Right lobe of liver (tissue), 6 donors: ENCODE results near the gene NCOA1. TPM values are rescaled to one million over a fixed set of nuclear protein-coding genes. Genes with fewer than 3 reads are reported as not detected.
"Not testable (repeated sequence)": the region's sequence is repeated elsewhere in the genome, so short reads cannot be mapped to it uniquely, and the experiment has no call there.

Experiments used
- ATAC-seq, 4 donors: fragments of 200-7000 bp; cut with Tn5 transposase; one replicate each; pipeline ENCODE4 v1.9.1; 2020; ENCODE audit warnings: mild to moderate bottlenecking in 4 of 4, moderate library complexity in 4 of 4
- DNase-seq, 3 donors: peaks; one replicate each; pipeline ENCODE4 v3.0.0-alpha.2; 2020
- H3K27ac ChIP-seq, 3 donors: fragments of 200-600 bp; one replicate each; pipeline ENCODE4 v1.8.0; 2022
- H3K27me3 ChIP-seq, 2 donors: fragments of 200-600 bp; one replicate each; pipeline ENCODE4 v1.8.0; 2022
- H3K36me3 ChIP-seq, 4 donors: fragments of 200-600 bp; sonication (generic) in 1 of 4; one replicate each; pipeline versions ENCODE4 v1.5.1 to v1.8.0; 2017 to 2022; ENCODE audit warnings: control low read depth in 1 of 4
- H3K4me1 ChIP-seq, 4 donors: fragments of 200-600 bp; sonication (generic) in 1 of 4; one replicate each; pipeline versions ENCODE4 v1.5.1 to v1.8.0; 2017 to 2022; ENCODE audit warnings: control low read depth in 1 of 4
- H3K4me3 ChIP-seq, 3 donors: fragments of 200-600 bp; one replicate each; pipeline ENCODE4 v1.8.0; 2022
- H3K9me3 ChIP-seq, 4 donors: fragments of 200-600 bp; sonication (generic) in 1 of 4; one replicate each; pipeline versions ENCODE4 v1.5.1 to v1.8.0; 2017 to 2022; ENCODE audit warnings: control low read depth in 1 of 4
- CTCF ChIP-seq, 4 donors: fragments of 200-600 bp in 3 of 4; fragments of 450-650 bp in 1 of 4; IDR thresholded peaks; one replicate each; pipeline versions ENCODE4 v1.5.1 to v1.8.0; 2016 to 2022; ENCODE audit warnings: antibody characterized with exemption in 4 of 4, mild to moderate bottlenecking in 2 of 4
- POLR2A ChIP-seq: fragments of 450-650 bp; IDR thresholded peaks from one replicate; pipeline ENCODE4 v1.6.1; 2017; ENCODE audit warnings: antibody characterized with exemption, mild to moderate bottlenecking
- WGBS: methylation state at CpG from one replicate; pipeline ENCODE4 v1.1.6; 2018; ENCODE audit warnings: low coverage, low lambda C conversion rate; ENCODE audit not compliant: insufficient coverage; ENCODE audit errors: missing lambda C conversion rate; 5-methylcytosine and 5-hydroxymethylcytosine counted together
- intact Hi-C, 2 donors: fragments of 100-400 bp; cut with DNase I; formaldehyde crosslinking; loops; one replicate each; pipeline versions ENCODE4 v1.11.2 to v1.14.1; 2022
- total RNA-seq, 6 experiments: library from RNA; depleted of rRNA in 2 of 6; stranded (reverse); fragments of >200 nt in 2 of 6; fragmentation: NEBNext Ultra II Directional in 3 of 6; extraction: Animal tissue kit (Norgen Biotek cat#: 25700) in 3 of 6; gene quantifications; one replicate each; pipeline versions ENCODE4 v1.1.0 to v1.2.4, GENCODE V29; 2016 to 2023
- donor health status: DM: no; HTN: yes; CAD: no.
- donor health status: DM: no; HTN: no; CAD: no.
- donor health status: DM: no; HTN: no; CAD: no.
- donor health status: DM: no; HTN: yes; CAD: no.
- donor health status: DM: no; HTN: yes; CAD: no.

NCOA1 gene
- total RNA-seq, 6 experiments from 2014 or later = 13.5 to 18.9 (median 16.4) TPM

GRCh38 chr2:24543252-24543651 is 52.2 kb downstream of the NCOA1 start:
- no peak overlapping the region for H3K4me3 ChIP-seq
- no peak overlapping the region for H3K27ac ChIP-seq
- DNase-seq (no peak), ATAC-seq (no peak)
- H3K27me3 ChIP-seq = no peaks in the 10 kb centered on the region
- TF ChIP-seq POLR2A = no peak
- peak in 2 of 4 donors; percentile 25 to 26 for TF ChIP-seq CTCF (IDR thresholded peaks at IDR 0.05)
- no peaks in the 10 kb centered on the region for H3K9me3 ChIP-seq
- H3K36me3 ChIP-seq = no peaks in the 10 kb centered on the region
- intact Hi-C loops = no loop called here
- no peaks in the 10 kb centered on the region for H3K4me1 ChIP-seq
- 82% methylated on average over 2 of the region's 2 CpGs for WGBS

- DNase-seq (no peak), ATAC-seq (no peak)
- intact Hi-C loops = no loop called here
- no peaks in the 10 kb centered on the region for H3K36me3 ChIP-seq
- H3K9me3 ChIP-seq = no peaks in the 10 kb centered on the region
- no peak overlapping the region for H3K4me3 ChIP-seq
- TF ChIP-seq CTCF (IDR thresholded peaks at IDR 0.05) (no peak), POLR2A (no peak)
- no peaks in the 10 kb centered on the region for H3K27me3 ChIP-seq
- 86% methylated on average over 1 of the region's 1 CpG for WGBS
- H3K4me1 ChIP-seq = no peaks in the 10 kb centered on the region
- no peak overlapping the region for H3K27ac ChIP-seq
These were observed 53.5 kb downstream of the NCOA1 start for GRCh38 chr2:24544456-24545115.

GRCh38 chr2:24546669-24547068 is 55.6 kb downstream of the NCOA1 start:
- 56% methylated on average over 1 of the region's 1 CpG for whole genome bisulfite sequencing
- no peak overlapping the region for H3K27ac ChIP-seq
- intact Hi-C loops = no loop called here
- no peaks in the 10 kb centered on the region for H3K27me3 ChIP-seq
- H3K9me3 ChIP-seq = no peaks in the 10 kb centered on the region
- ATAC-seq (no peak), DNase-seq (no peak)
- H3K4me1 ChIP-seq = no peaks in the 10 kb centered on the region
- no peaks in the 10 kb centered on the region for H3K36me3 ChIP-seq
- H3K4me3 ChIP-seq = no peak overlapping the region
- TF ChIP-seq POLR2A (no peak), CTCF (IDR thresholded peaks at IDR 0.05) (no peak)

GRCh38 chr2:24548058-24548457 is 57.0 kb downstream of the NCOA1 start:
- ATAC-seq (no peak), DNase-seq (no peak)
- H3K9me3 ChIP-seq = no peaks in the 10 kb centered on the region
- TF ChIP-seq CTCF (IDR thresholded peaks at IDR 0.05) (no peak), POLR2A (no peak)
- no peaks in the 10 kb centered on the region for H3K4me1 ChIP-seq
- no peaks in the 10 kb centered on the region for H3K36me3 ChIP-seq
- H3K27me3 ChIP-seq = no peaks in the 10 kb centered on the region
- no peak overlapping the region for H3K4me3 ChIP-seq
- H3K27ac ChIP-seq = no peak overlapping the region
- 80% methylated on average over 3 of the region's 4 CpGs for WGBS
- intact Hi-C loops = no loop called here

GRCh38 chr2:24550301-24550700 is 59.2 kb downstream of the NCOA1 start:
- H3K36me3 ChIP-seq, DNase-seq, H3K27ac ChIP-seq, H3K4me3 ChIP-seq, H3K27me3 ChIP-seq, H3K9me3 ChIP-seq, ATAC-seq, H3K4me1 ChIP-seq, intact Hi-C loops: not testable (repeated sequence)
- WGBS = 47% methylated on average over 2 of the region's 2 CpGs
